Measurements from ENCODE around the gene F12. TPM values are rescaled to one million over a fixed set of nuclear protein-coding genes. Genes with fewer than 3 reads are reported as not detected.

The F12 gene
- total and polyA plus RNA-seq, 2 of the 8 experiments (the other 6 are each of a cell fraction or from before 2014, with no cell fraction given), result 6.5 to 7.8 TPM

GRCh38 chr5:177392765-177393164 lies 16.6 kb downstream of the F12 start:
- Histone ChIP-seq H2AK5ac (ENCODE audit: low read depth, low read length) (no peak overlapping the region), H4K5ac (ENCODE audit: insufficient read length, low read depth, low read length) (no peak overlapping the region), H2BK12ac (ENCODE audit: low read depth, low read length) (0 out of 2 replicates have a peak overlapping the region, but pooled peaks have one; percentile 31), H4K8ac (ENCODE audit: extremely low read depth, insufficient read depth, low read length) (no peak overlapping the region), H3K23me2 (ENCODE audit: low read depth, low read length) (no peaks in the 10 kb centered on the region), H3K36me3 (ENCODE audit: control insufficient read depth in 2 of 4, insufficient read depth in 4 of 4, low read length in 3 of 4) (no peaks in the 10 kb centered on the region), H3K27ac (ENCODE audit: low read depth, low read length) (no peak overlapping the region), H3K4me2 (ENCODE audit: insufficient read depth in 1 of 2, low read depth in 2 of 2, low read length in 2 of 2) (no peak overlapping the region), H3K79me1 (ENCODE audit: low read depth, low read length) (no peaks in the 10 kb centered on the region), H3K27me3 (replicated peaks in 1 of 4; ENCODE audit: control insufficient read depth in 3 of 4, extremely low read depth in 1 of 4, insufficient read depth in 3 of 4, low read length in 3 of 4) (peaks cover 0 to 17% (median 10%) of the 10 kb centered on the region in 4 experiments; a peak in 6 of 7 replicates), H2AFZ (ENCODE audit: low read length) (no peak overlapping the region), H3K4me1 (replicated peaks in 1 of 4; ENCODE audit: control insufficient read depth in 3 of 4, insufficient read depth in 4 of 4, low read length in 3 of 4) (peaks cover 0 to 3% (median 0%) of the 10 kb centered on the region in 4 experiments; a peak in 4 of 7 replicates), H3K9me3 (ENCODE audit: insufficient read depth in 2 of 2, low read depth in 1 of 2, low read length in 1 of 2) (no peaks in the 10 kb centered on the region), H3K4ac (replicated peaks; ENCODE audit: insufficient read length, low read depth, low read length) (no peak overlapping the region), H4K20me1 (replicated peaks in 1 of 2; ENCODE audit: control insufficient read depth in 1 of 2, insufficient read depth in 2 of 2, low read length in 2 of 2) (no peaks in the 10 kb centered on the region), H3K23ac (ENCODE audit: insufficient read length) (no peak overlapping the region), H3K14ac (ENCODE audit: insufficient read length) (no peak overlapping the region), H3K9ac (replicated peaks in 1 of 4; ENCODE audit: extremely low read depth in 1 of 4, low read depth in 3 of 4, low read length in 3 of 4) (no peak overlapping the region), H2BK15ac (ENCODE audit: low read length) (no peak overlapping the region), H2BK120ac (replicated peaks; ENCODE audit: low read depth, low read length) (no peak overlapping the region), H4K91ac (replicated peaks; ENCODE audit: insufficient read length, low read length) (no peak overlapping the region), H3K18ac (ENCODE audit: extremely low read depth, low read length) (no peak overlapping the region), H2BK20ac (ENCODE audit: low read length) (no peak overlapping the region), H3K79me2 (ENCODE audit: control insufficient read depth in 1 of 2, insufficient read depth in 2 of 2, low read length in 2 of 2) (no peaks in the 10 kb centered on the region), H3K4me3 (ENCODE audit: extremely low read depth in 1 of 4, insufficient read depth in 2 of 4, low read depth in 3 of 4, low read length in 4 of 4) (no peak overlapping the region), H2BK5ac (ENCODE audit: low read depth, low read length) (no peak overlapping the region), H3K56ac (replicated peaks; ENCODE audit: insufficient read length, low read depth, low read length) (no peak overlapping the region)
- WGBS, 2 experiments (ENCODE audit: extremely low coverage in 1 of 2, insufficient coverage in 1 of 2, insufficient read length in 1 of 2, insufficient replicate concordance in 2 of 2, low coverage in 1 of 2, low lambda C conversion rate in 2 of 2, missing lambda C conversion rate in 1 of 2), result 85% methylated on average over 5 of the region's 5 CpGs; no CpG with 5 or more reads in 1 of the 2 experiments
- TF ChIP-seq NRF1 (IDR thresholded peaks at IDR 0.05; ENCODE audit: low read depth, low read length) (no peak), POLR2AphosphoS5 (IDR thresholded peaks at IDR 0.05; ENCODE audit: low read depth, low read length) (no peak), TCF12 (IDR thresholded peaks at IDR 0.05; ENCODE audit: low read depth, low read length) (no peak), SP2 (IDR thresholded peaks at IDR 0.05; ENCODE audit: low read length) (no peak), SIN3A (conservative IDR thresholded peaks at IDR 0.05 in 1 of 2, IDR thresholded peaks at IDR 0.05 in 1 of 2; ENCODE audit: low read depth in 1 of 2, low read length in 2 of 2) (no peak), USF2 (IDR thresholded peaks at IDR 0.05; ENCODE audit: low read length) (no peak), BCL11A (IDR thresholded peaks at IDR 0.05; ENCODE audit: low read depth in 2 of 2, low read length in 2 of 2) (no peak), RNF2 (IDR thresholded peaks at IDR 0.05; ENCODE audit: borderline replicate concordance, low read depth, low read length, missing control alignments, poor library complexity, severe bottlenecking) (no peak), JUND (IDR thresholded peaks at IDR 0.05; ENCODE audit: low read length) (no peak), KDM4A (IDR thresholded peaks at IDR 0.05; ENCODE audit: low read depth, low read length, severe bottlenecking) (no peak)
- POLR2A ChIA-PET (ENCODE audit: partially characterized antibody), result interaction anchor here (1.0 to 4.2 kb wide), 6 partner anchors 10 to 105 kb away, joined by 4 to 16 read pairs (median 4); partner anchors contain the start of genes PDLIM7 and PRR7
- CTCF ChIA-PET (ENCODE audit: partially characterized antibody), result interaction anchor here (0.8 to 18.7 kb wide), 8 partner anchors 10 to 54 kb away, joined by 3 to 430 read pairs (median 22); partner anchors contain the start of genes PFN3, PRR7 and SLC34A1
- FAIRE-seq (no peak), DNase-seq (ENCODE audit: low read depth in 1 of 2, low spot score in 2 of 2) (no peak)
